CD4-positive, alpha-beta T cell treated with Interleukin-15 for 4 hours (primary cell): ENCODE measurements around the gene GNPAT.

Experiments
- DNase-seq: peaks from one replicate; pipeline ENCODE4 v3.0.0-alpha.2; 2020; ENCODE audit warnings: low spot score

GNPAT gene

DNA sequence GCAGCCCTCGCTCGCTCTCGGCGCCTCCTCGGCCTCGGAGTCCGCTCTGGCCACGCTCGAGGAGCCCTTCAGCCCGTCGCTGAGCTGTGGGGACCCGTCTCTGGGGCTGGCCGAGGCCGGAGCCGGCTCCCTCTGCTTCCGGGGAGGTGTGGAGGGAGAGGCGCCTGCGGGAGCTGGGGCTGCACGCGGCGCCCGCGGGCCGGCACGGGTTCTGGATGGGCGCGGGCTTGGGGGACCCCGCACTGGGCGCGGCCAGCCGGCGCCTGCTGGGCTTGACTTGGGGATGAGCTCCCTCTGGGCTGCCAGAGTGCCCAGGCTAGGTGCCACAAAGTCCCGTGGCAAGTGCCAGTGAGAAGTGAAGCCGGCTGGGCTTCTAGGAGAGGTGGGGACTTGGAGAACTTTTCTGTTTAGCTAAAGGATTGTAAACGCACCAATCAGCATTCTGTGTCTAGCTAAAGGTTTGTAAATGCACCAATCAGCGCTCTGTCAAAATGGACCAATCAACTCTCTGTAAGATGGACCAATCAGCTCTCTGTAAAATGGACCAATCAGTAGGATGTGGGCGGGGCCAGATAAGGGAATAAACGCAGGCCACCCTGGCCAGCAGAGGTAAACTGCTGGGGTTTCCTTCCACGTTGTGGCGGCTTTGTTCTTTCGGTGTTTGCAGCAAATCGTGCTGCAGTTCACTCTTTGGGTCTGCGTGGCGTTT lies 76.4 kb downstream of the GNPAT start:
- no peak for DNase-seq

DNA sequence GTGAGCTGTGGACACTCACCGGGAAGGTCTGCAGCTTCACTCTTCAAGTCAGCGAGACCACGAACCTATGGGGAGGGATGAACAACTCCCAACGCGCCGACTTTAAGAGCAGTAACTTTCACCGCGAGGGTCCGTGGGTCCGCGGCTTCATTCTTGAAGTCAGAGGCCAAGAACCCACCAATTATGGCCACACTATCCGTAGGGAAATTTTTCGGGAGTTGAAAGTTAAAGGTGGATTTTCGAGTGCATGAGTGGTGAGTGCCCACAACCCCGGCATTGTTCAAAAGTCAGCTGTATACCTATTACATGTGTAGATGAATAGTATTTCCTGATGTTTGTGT lies 77.0 kb downstream of the GNPAT start:
- no peak for DNase-seq

DNA sequence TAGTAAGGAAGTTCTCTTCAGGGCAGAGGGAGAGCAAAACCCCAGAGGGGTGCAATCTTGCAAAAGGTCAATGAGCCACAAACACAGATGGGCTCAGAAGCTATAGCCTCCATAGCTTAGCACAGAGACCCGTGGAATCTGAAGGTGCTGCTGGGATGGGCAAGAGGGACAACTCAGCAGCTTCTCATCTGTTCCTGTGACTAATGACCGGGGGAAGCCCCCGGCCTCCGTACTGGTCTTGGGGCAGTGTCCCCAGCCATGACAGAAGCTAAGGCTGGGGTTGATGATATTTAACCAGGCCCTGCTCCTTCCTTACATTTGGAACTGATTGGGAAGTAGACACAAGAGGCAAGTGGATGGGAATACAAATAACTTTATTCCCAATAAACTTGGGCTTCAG lies 77.6 kb downstream of the GNPAT start:
- no peak for DNase-seq

DNA sequence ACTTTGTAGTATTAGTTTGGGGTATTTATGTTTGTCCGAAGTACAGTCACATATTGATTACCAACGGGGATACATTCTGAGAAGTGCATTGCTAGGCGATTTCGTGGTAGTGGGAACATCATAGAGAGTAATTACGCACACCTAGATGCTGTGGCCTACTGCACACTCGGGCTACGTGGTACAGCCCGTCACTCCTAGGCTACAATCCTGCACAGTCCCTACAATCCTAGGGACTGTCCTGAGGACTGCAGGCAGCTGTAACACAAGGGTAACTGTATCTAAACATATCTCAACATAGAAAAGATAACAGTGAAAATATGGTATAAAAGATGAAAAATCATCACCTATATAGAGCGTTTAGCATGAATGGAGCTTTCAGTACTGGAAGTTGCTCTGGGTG lies 78.1 kb downstream of the GNPAT start:
- DNase-seq, result no peak

DNA sequence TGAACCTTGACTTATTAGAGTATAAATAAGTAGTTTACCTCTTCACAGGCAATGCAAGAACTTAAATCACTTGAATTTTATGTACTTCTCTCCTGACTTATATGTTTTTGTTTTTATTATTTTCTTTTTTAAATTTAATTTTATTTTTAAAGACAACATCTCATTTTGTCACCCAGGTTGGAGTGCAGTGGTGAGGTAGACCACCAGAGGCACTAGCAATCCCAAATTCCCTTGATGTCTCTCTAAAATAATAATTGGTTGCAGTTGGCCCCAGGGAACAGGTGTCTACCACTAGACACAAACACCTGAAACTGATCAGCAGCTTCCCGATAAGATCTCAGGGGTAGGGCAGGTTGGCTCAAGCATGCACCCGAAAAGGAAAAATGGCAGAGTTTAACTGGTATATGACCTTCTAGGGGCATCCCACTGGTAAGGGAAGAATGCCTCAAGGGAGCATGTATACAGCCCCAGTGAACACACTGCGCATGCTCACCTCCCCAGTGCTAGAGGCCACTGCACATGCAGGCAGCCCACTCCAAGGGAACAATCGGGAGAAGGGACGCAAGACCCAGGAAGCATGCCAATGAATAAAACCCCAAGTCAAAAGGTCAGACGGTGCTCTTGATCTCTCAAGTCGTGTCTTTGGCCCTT lies 82.0 kb downstream of the GNPAT start:
- DNase-seq, result no peak

DNA sequence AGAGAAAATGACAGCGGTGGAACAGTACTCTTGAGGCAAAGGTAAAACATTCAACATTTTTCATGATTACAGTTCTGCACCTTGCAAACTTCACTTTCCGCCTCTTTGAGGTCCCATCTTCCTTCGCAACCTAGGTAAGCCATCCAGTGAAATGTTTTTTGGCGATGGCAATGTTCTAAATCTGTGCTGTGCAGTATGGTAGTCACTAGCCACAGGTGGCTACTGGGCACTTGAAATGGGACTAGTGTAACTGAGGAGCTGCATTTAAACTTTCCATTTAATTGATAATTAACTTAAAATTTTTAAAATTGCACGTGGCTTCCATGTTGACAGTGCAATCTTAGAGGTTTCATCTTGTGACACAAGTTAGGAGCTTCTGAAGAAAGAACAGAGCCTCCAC lies 83.6 kb downstream of the GNPAT start:
- DNase-seq, result no peak

DNA sequence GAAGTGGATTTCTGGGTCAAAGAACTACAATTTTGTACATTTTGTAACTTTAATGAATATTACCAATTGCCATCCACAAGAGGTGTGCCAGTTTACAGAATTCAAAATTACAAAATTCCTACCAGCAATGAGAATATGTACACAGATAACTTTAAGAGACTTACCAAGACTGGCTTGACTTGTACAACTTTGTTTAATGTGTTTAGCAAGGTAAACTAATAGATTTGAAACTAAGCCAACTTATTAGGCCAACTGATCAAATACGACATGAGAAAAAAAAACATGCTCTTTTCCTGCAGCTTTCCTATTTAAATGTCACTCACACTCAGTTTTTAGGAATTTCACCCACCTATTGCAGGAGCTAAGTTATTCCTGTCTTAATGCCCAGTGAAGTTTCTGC lies 85.2 kb downstream of the GNPAT start:
- DNase-seq, result no peak
